Measurements from ENCODE around the gene KDM2A.

- no peak for TF ChIP-seq CTCF (conservative IDR thresholded peaks at IDR 0.05; ENCODE audit: low read length)
- TF ChIP-seq EZH2phosphoT487 (IDR thresholded peaks at IDR 0.05; ENCODE audit: borderline replicate concordance), result no peak
Observed at GRCh38 chr11:67255353-67255752, 136.3 kb downstream of the KDM2A start.
